Epidermal melanocyte (primary cell): ENCODE data around the gene PXK.
"Not testable (repeated sequence)": the region's sequence is repeated elsewhere in the genome, so short reads cannot be mapped to it uniquely, and the experiment has no call there.

ENCODE experiments used
- DNase-seq: peaks from one replicate; pipeline ENCODE4 v3.0.0; 2011; ENCODE audit warnings: low spot score; ENCODE audit not compliant: insufficient read length

Gene PXK

GRCh38 chr3:58332575-58333188, at the start of gene PXK:
Gene PXK, plus strand, starts transcription at chr3:58332892. Its CDS starts 97 bp downstream, at chr3:58332989.
- peak; percentile 49 for DNase-seq

GRCh38 chr3:58285334-58285733, 47.4 kb upstream of the PXK start:
- no peak for DNase-seq

GRCh38 chr3:58287354-58287753, 45.3 kb upstream of the PXK start:
- peak; percentile 56 for DNase-seq

- DNase-seq, result no peak
These were observed 44.5 kb upstream of the PXK start for GRCh38 chr3:58288011-58288728.

- not testable (repeated sequence) for DNase-seq
These were observed 43.6 kb upstream of the PXK start for GRCh38 chr3:58288964-58289613.

GRCh38 chr3:58290446-58290845, 42.2 kb upstream of the PXK start:
- DNase-seq, result not testable (repeated sequence)

- DNase-seq, result no peak
These were observed 40.9 kb upstream of the PXK start for GRCh38 chr3:58291671-58292338.

GRCh38 chr3:58292866-58293265, 39.8 kb upstream of the PXK start:
- no peak for DNase-seq

GRCh38 chr3:58293516-58293915, 39.2 kb upstream of the PXK start:
- no peak for DNase-seq

- DNase-seq, result peak; percentile 34
These were observed 36.4 kb upstream of the PXK start for GRCh38 chr3:58296269-58296668.

GRCh38 chr3:58296843-58297242, 35.8 kb upstream of the PXK start:
- DNase-seq, result no peak

GRCh38 chr3:58298190-58298589, 34.5 kb upstream of the PXK start:
- DNase-seq, result no peak

GRCh38 chr3:58299075-58299474, 33.6 kb upstream of the PXK start:
- DNase-seq, result no peak

GRCh38 chr3:58299839-58300516, 32.7 kb upstream of the PXK start:
- DNase-seq, result no peak

- peak; percentile 81 for DNase-seq
These were observed 26.6 kb upstream of the PXK start, which contains the start of the genes HTD2 and RPP14 for GRCh38 chr3:58305882-58306711. Gene HTD2, plus strand, starts transcription at chr3:58306520. Its CDS starts 11,094 bp downstream, at chr3:58317614. Gene RPP14, plus strand, starts transcription at chr3:58306245. Its CDS starts 4,085 bp downstream, at chr3:58310330.

- no peak for DNase-seq
These were observed 25.0 kb upstream of the PXK start for GRCh38 chr3:58307639-58308215.

GRCh38 chr3:58308728-58309127, 24.0 kb upstream of the PXK start:
- no peak for DNase-seq

- no peak for DNase-seq
These were observed 14.9 kb upstream of the PXK start for GRCh38 chr3:58317811-58318210.

- DNase-seq, result no peak
These were observed 10.9 kb upstream of the PXK start for GRCh38 chr3:58321791-58322190.

- DNase-seq, result no peak
These were observed 9.9 kb upstream of the PXK start for GRCh38 chr3:58322793-58323192.
